ENCODE results near the gene MPV17L. TPM values are rescaled to one million over a fixed set of nuclear protein-coding genes. Genes with fewer than 3 reads are reported as not detected.
A peak's percentile ranks its signal among the peaks of the same experiment; 100 is the strongest.

Gene MPV17L
- total RNA-seq, 6 experiments from 2014 or later, result 9.3 to 18.8 (median 16.0) TPM

- Histone ChIP-seq H3K36me3 (no peaks in the 10 kb centered on the region), H3K27ac (peak within 1 kb of the TSS; percentile 28 to 79 (median 73)), H3K4me3 (peak within 1 kb of the TSS; percentile 67 to 91 (median 83)), H3K9me3 (no peaks in the 10 kb centered on the region), H3K27me3 (no peaks in the 10 kb centered on the region), H3K4me1 (peaks cover 0 to 23% (median 9%) of the 10 kb centered on the region in 4 donors)
- WGBS (ENCODE audit: insufficient coverage, low coverage, low lambda C conversion rate, missing lambda C conversion rate), result 0% methylated on average over 31 of the region's 63 CpGs
- intact Hi-C loops (cut with DNase I), result no loop called here
- DNase-seq (peak; percentile 68 to 78 (median 71)), ATAC-seq (peak; percentile 75 to 84 (median 80))
- TF ChIP-seq POLR2A (IDR thresholded peaks at IDR 0.05), result no peak
- TF ChIP-seq, protein P1, sequence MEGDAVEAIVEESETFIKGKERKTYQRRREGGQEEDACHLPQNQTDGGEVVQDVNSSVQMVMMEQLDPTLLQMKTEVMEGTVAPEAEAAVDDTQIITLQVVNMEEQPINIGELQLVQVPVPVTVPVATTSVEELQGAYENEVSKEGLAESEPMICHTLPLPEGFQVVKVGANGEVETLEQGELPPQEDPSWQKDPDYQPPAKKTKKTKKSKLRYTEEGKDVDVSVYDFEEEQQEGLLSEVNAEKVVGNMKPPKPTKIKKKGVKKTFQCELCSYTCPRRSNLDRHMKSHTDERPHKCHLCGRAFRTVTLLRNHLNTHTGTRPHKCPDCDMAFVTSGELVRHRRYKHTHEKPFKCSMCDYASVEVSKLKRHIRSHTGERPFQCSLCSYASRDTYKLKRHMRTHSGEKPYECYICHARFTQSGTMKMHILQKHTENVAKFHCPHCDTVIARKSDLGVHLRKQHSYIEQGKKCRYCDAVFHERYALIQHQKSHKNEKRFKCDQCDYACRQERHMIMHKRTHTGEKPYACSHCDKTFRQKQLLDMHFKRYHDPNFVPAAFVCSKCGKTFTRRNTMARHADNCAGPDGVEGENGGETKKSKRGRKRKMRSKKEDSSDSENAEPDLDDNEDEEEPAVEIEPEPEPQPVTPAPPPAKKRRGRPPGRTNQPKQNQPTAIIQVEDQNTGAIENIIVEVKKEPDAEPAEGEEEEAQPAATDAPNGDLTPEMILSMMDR (IDR thresholded peaks at IDR 0.05), result no peak
Measured at GRCh38 chr16:15434425-15435215, 39.1 kb downstream of the MPV17L start, which contains the start of gene BMERB1. Gene BMERB1, plus strand, starts transcription at chr16:15434588. Its CDS starts 66 bp downstream, at chr16:15434654.

GRCh38 chr16:15435216-15435864 is 39.8 kb downstream of the MPV17L start:
- no peak for TF ChIP-seq POLR2A (IDR thresholded peaks at IDR 0.05)
- TF ChIP-seq, protein P1 (IDR thresholded peaks at IDR 0.05), result no peak
- Histone ChIP-seq H3K9me3 (no peaks in the 10 kb centered on the region), H3K4me3 (peak overlapping the region; percentile 67 to 91 (median 83)), H3K36me3 (no peaks in the 10 kb centered on the region), H3K27ac (peak overlapping the region; percentile 28 to 79 (median 73)), H3K27me3 (no peaks in the 10 kb centered on the region), H3K4me1 (peaks cover 0 to 27% (median 11%) of the 10 kb centered on the region in 4 donors)
- WGBS (ENCODE audit: insufficient coverage, low coverage, low lambda C conversion rate, missing lambda C conversion rate), result 3% methylated on average over 18 of the region's 22 CpGs
- ATAC-seq (peak; percentile 55 to 73 (median 66)), DNase-seq (peak in 2 of 3 donors; percentile 34 to 61)
- intact Hi-C loops (cut with DNase I), result no loop called here

- H3K4me1 ChIP-seq, result peaks cover 0 to 43% (median 18%) of the 10 kb centered on the region in 4 donors
- ATAC-seq (no peak), DNase-seq (no peak)
- H3K9me3 ChIP-seq, result no peaks in the 10 kb centered on the region
- H3K4me3 ChIP-seq, result no peak overlapping the region
- intact Hi-C loops (cut with DNase I), result no loop called here
- no peaks in the 10 kb centered on the region for H3K36me3 ChIP-seq
- TF ChIP-seq, protein P1 (IDR thresholded peaks at IDR 0.05), result no peak
- no peak for TF ChIP-seq POLR2A (IDR thresholded peaks at IDR 0.05)
- H3K27me3 ChIP-seq, result no peaks in the 10 kb centered on the region
- WGBS (ENCODE audit: insufficient coverage, low coverage, low lambda C conversion rate, missing lambda C conversion rate), result 72% methylated on average over 4 of the region's 4 CpGs
- H3K27ac ChIP-seq, result no peak overlapping the region
Measured at GRCh38 chr16:15439102-15439501, 43.5 kb downstream of the MPV17L start.

DNA sequence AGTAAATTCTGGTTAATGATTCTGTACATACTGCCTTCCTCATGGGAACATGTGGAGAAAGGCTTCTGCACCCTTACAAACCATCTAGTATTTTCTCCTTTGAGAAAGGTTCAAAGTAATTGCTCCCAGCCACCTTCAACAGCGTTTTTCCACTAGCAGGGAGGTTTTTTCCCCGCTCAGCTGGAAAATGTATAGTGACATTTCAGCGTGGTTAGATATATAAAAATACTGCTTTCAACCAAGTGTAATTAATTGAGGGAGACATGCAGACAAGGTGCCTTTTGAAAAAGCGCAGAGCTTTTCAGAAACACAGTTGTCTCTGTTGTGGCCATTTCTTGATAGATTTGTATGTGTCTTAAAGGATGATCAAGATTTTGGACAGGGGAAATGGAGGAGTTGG is 44.0 kb downstream of the MPV17L start:
- Histone ChIP-seq H3K36me3 (no peaks in the 10 kb centered on the region), H3K4me3 (no peak overlapping the region), H3K4me1 (peaks cover 0 to 47% (median 20%) of the 10 kb centered on the region in 4 donors), H3K9me3 (no peaks in the 10 kb centered on the region), H3K27ac (no peak overlapping the region), H3K27me3 (no peaks in the 10 kb centered on the region)
- TF ChIP-seq, protein P1 (IDR thresholded peaks at IDR 0.05), result no peak
- ATAC-seq (no peak), DNase-seq (no peak)
- intact Hi-C loops (cut with DNase I), result no loop called here
- 98% methylated on average over 4 of the region's 4 CpGs for WGBS (ENCODE audit: insufficient coverage, low coverage, low lambda C conversion rate, missing lambda C conversion rate)

All from right lobe of liver (tissue), 6 donors.